HCT116 (cell line): Measurements from ENCODE around the gene LRRK1. TPM values are rescaled to one million over a fixed set of nuclear protein-coding genes. Genes with fewer than 3 reads are reported as not detected.
"Not testable (repeated sequence)": the region's sequence is repeated elsewhere in the genome, so short reads cannot be mapped to it uniquely, and the experiment has no call there.

Experiments used
- ATAC-seq: fragments of 200-7000 bp; cut with Tn5 transposase; 2 replicates; pipeline ENCODE4 v1.9.1; 2020; ENCODE audit warnings: mild to moderate bottlenecking, moderate library complexity
- BruUV-seq: library from RNA; stranded (reverse); fragments of 400-500 nt; replicated peaks from 2 replicates; lab custom pipeline; 2021; lab: Mats Ljungman, UMichigan
- CTCF ChIA-PET: fragments of 300-600 bp; sonication (Branson Sonifier 250); formaldehyde crosslinking; loops from one replicate; lab custom pipeline; 2021; ENCODE audit warnings: antibody characterized with exemption; lab: Charles Lee
- POLR2A ChIA-PET: fragments of 300-600, 350-600 bp; sonication (Branson Sonifier 250); formaldehyde crosslinking; loops from one replicate; lab custom pipeline; 2021; ENCODE audit warnings: antibody characterized with exemption; lab: Charles Lee
- RAD21 ChIA-PET, 2 experiments: fragments of 300-600 bp; sonication (Branson Sonifier 250); formaldehyde crosslinking; loops; one replicate each; lab custom pipeline; 2023; ENCODE audit warnings: low total read pairs in 2 of 2; ENCODE audit not compliant: uncharacterized antibody in 2 of 2, unreplicated experiment in 2 of 2, low non-redundant PET in 1 of 2; lab: Charles Lee
- DNase-seq: peaks from one replicate; pipeline ENCODE4 v3.0.0-alpha.2; 2010; ENCODE audit warnings: low read depth, low spot score
- H2AFZ ChIP-seq: fragments of 200-600 bp; shearing (Covaris generic), sonication (generic); 2 replicates; pipeline ENCODE4 v1.6.1; 2017; ENCODE audit warnings: low read depth, mixed run types, mixed read lengths, antibody characterized with exemption, low read length; ENCODE audit not compliant: poor library complexity, severe bottlenecking
- H3K27ac ChIP-seq: 2 replicates; pipeline ENCODE4 v1.5.1; 2012; ENCODE audit warnings: low read depth, low read length
- H3K27me3 ChIP-seq: fragments of 200-600 bp; sonication (generic); 2 replicates; pipeline ENCODE4 v1.6.1; 2016; ENCODE audit warnings: mixed run types, low read length, mixed read lengths; ENCODE audit not compliant: insufficient read depth
- H3K36me3 ChIP-seq, 2 experiments: fragments of 200-500 bp in 1 of 2; fragments of 200-600 bp in 1 of 2; sonication (Bioruptor generic) in 1 of 2; sonication (generic) in 1 of 2; 2 replicates each; pipeline versions ENCODE4 v1.5.1 to v1.6.1; 2014 to 2016; ENCODE audit warnings: low read length in 2 of 2, inconsistent platforms in 1 of 2, mixed read lengths in 1 of 2, mixed run types in 1 of 2; ENCODE audit not compliant: insufficient read depth in 2 of 2, control insufficient read depth in 1 of 2
- H3K4me1 ChIP-seq, 2 experiments: fragments of 200-600 bp in 1 of 2; sonication (generic) in 1 of 2; 2 replicates each; pipeline versions ENCODE4 v1.5.1 to v1.6.1; 2012 to 2017; ENCODE audit warnings: low read length in 2 of 2, inconsistent platforms in 1 of 2, mild to moderate bottlenecking in 1 of 2, mixed read lengths in 1 of 2, mixed run types in 1 of 2, moderate library complexity in 1 of 2; ENCODE audit not compliant: insufficient read depth in 2 of 2, control insufficient read depth in 1 of 2
- H3K4me2 ChIP-seq: fragments of 200-600 bp; sonication (generic); 2 replicates; pipeline ENCODE4 v1.6.1; 2017; ENCODE audit warnings: mixed run types, low read length, mixed read lengths
- H3K4me3 ChIP-seq, 2 experiments: fragments of 200-600 bp in 1 of 2; sonication (generic) in 1 of 2; replicated peaks in 1 of 2; 2 replicates each; pipeline ENCODE4 v1.5.1; 2011 to 2016; ENCODE audit warnings: low read length in 2 of 2, control low read depth in 1 of 2, low read depth in 1 of 2, mild to moderate bottlenecking in 1 of 2, mixed read lengths in 1 of 2, mixed run types in 1 of 2
- H3K79me2 ChIP-seq: fragments of 200-600 bp; sonication (generic); 2 replicates; pipeline ENCODE4 v1.6.1; 2017; ENCODE audit warnings: mild to moderate bottlenecking, mixed run types, low read length, moderate library complexity, mixed read lengths; ENCODE audit not compliant: insufficient read depth
- H3K9ac ChIP-seq: fragments of 200-600 bp; sonication (generic); 2 replicates; pipeline ENCODE4 v1.6.1; 2016; ENCODE audit warnings: low read length, mixed read lengths
- H3K9me2 ChIP-seq: fragments of 200-600 bp; sonication (generic), shearing (Covaris generic); 2 replicates; pipeline ENCODE4 v1.6.1; 2017; ENCODE audit warnings: mixed run types, mild to moderate bottlenecking, moderate library complexity; ENCODE audit not compliant: insufficient read depth
- H3K9me3 ChIP-seq, 2 experiments: fragments of 200-500 bp in 1 of 2; fragments of 200-600 bp in 1 of 2; sonication (Bioruptor generic) in 1 of 2; sonication (generic) in 1 of 2; 2 replicates each; pipeline ENCODE4 v1.6.1; 2014 to 2017; ENCODE audit warnings: low read length in 2 of 2, mixed read lengths in 2 of 2, inconsistent platforms in 1 of 2, low read depth in 1 of 2, mild to moderate bottlenecking in 1 of 2, mixed run types in 1 of 2, moderate library complexity in 1 of 2; ENCODE audit not compliant: control insufficient read depth in 1 of 2, insufficient read depth in 1 of 2
- H4K20me1 ChIP-seq: fragments of 200-600 bp; sonication (generic), shearing (Covaris generic); 2 replicates; pipeline ENCODE4 v1.6.1; 2017; ENCODE audit warnings: mixed run types, mild to moderate bottlenecking, moderate library complexity; ENCODE audit not compliant: insufficient read depth
- EZH2phosphoT487 ChIP-seq: fragments of 200-600 bp; IDR thresholded peaks from 2 replicates; pipeline ENCODE4 v1.6.1; 2018; ENCODE audit warnings: antibody characterized with exemption, borderline replicate concordance
- FOSL1 ChIP-seq: IDR thresholded peaks from 2 replicates; pipeline ENCODE4 v1.6.1; 2012; ENCODE audit warnings: low read depth
- JUND ChIP-seq: IDR thresholded peaks from 2 replicates; pipeline ENCODE4 v1.6.1; 2012
- MAX ChIP-seq: IDR thresholded peaks from 2 replicates; pipeline ENCODE4 v1.6.1; 2012
- RAD21 ChIP-seq: IDR thresholded peaks from 2 replicates; pipeline ENCODE4 v1.6.1; 2012; ENCODE audit warnings: low read depth, mild to moderate bottlenecking
- REST ChIP-seq: IDR thresholded peaks from 2 replicates; pipeline ENCODE4 v1.6.1; 2012; ENCODE audit warnings: low read depth
- SIN3A ChIP-seq: IDR thresholded peaks from 2 replicates; pipeline ENCODE4 v1.6.1; 2012; ENCODE audit warnings: low read depth
- SP1 ChIP-seq: IDR thresholded peaks from 2 replicates; pipeline ENCODE4 v1.6.1; 2012; ENCODE audit warnings: low read depth
- SRF ChIP-seq: IDR thresholded peaks from 2 replicates; pipeline ENCODE4 v1.6.1; 2012; ENCODE audit warnings: low read depth
- YY1 ChIP-seq: IDR thresholded peaks from 2 replicates; pipeline ENCODE4 v1.6.1; 2011; ENCODE audit warnings: low read length, low read depth, moderate library complexity, mild to moderate bottlenecking; ENCODE audit not compliant: insufficient replicate concordance; ENCODE audit errors: extremely low read depth
- ZFX ChIP-seq: fragments of 450-650 bp; IDR thresholded peaks from 2 replicates; pipeline ENCODE4 v1.6.1; 2017
- intact Hi-C: fragments of 100-400 bp; cut with micrococcal nuclease; formaldehyde crosslinking; loops from 2 replicates; pipeline ENCODE4 v1.10.0; 2022
- total RNA-seq: library from RNA; stranded (reverse); gene quantifications from one replicate; pipeline ENCODE4 v1.2.1, GENCODE V29; 2021; ENCODE audit not compliant: unreplicated experiment

The LRRK1 gene
- total RNA-seq, 1 experiment from 2014 or later, result 21.6 TPM

- TF ChIP-seq FOSL1 (no peak), SP1 (no peak), YY1 (no peak), REST (no peak), SIN3A (no peak), RAD21 (no peak), SRF (no peak), JUND (no peak), ZFX (no peak), EZH2phosphoT487 (no peak), MAX (no peak)
- TF ChIP-seq, all 23 proteins: peak for 0
Measured at GRCh38 chr15:101093958-101094357, 174.8 kb downstream of the LRRK1 start (continued).

GRCh38 chr15:101095796-101096406 is 176.7 kb downstream of the LRRK1 start:
- H3K4me3 ChIP-seq, intact Hi-C loops, H2AFZ ChIP-seq, H3K27me3 ChIP-seq, CTCF ChIA-PET, BruUV-seq, H3K9ac ChIP-seq, H4K20me1 ChIP-seq, RAD21 ChIA-PET, ATAC-seq, H3K4me2 ChIP-seq, H3K79me2 ChIP-seq, H3K9me2 ChIP-seq, POLR2A ChIA-PET, H3K36me3 ChIP-seq, H3K4me1 ChIP-seq, H3K9me3 ChIP-seq, DNase-seq, H3K27ac ChIP-seq: not testable (repeated sequence)
